ENCODE data around the gene CCDC172.

- no peak for TF ChIP-seq CTCF (IDR thresholded peaks at IDR 0.05; ENCODE audit: low read depth, low read length, poor library complexity, severe bottlenecking)
- no peak for TF ChIP-seq EZH2phosphoT487 (IDR thresholded peaks at IDR 0.05; ENCODE audit: borderline replicate concordance, low read length)
Observed at GRCh38 chr10:116418389-116418788, 94.1 kb downstream of the CCDC172 start.

Data from DOHH2 (cell line).